GM18517 (cell line): ENCODE results near the gene PRPF31.

Experiments
- ATAC-seq: cut with Tn5 transposase; IDR thresholded peaks from one replicate; pipeline ENCODE4 v1.9.1; 2021; ENCODE audit warnings: mild to moderate bottlenecking, moderate library complexity; ENCODE audit not compliant: unreplicated experiment

The PRPF31 gene

GRCh38 chr19:54106716-54107115 lies 8.8 kb upstream of the PRPF31 start:
- ATAC-seq = no peak

DNA sequence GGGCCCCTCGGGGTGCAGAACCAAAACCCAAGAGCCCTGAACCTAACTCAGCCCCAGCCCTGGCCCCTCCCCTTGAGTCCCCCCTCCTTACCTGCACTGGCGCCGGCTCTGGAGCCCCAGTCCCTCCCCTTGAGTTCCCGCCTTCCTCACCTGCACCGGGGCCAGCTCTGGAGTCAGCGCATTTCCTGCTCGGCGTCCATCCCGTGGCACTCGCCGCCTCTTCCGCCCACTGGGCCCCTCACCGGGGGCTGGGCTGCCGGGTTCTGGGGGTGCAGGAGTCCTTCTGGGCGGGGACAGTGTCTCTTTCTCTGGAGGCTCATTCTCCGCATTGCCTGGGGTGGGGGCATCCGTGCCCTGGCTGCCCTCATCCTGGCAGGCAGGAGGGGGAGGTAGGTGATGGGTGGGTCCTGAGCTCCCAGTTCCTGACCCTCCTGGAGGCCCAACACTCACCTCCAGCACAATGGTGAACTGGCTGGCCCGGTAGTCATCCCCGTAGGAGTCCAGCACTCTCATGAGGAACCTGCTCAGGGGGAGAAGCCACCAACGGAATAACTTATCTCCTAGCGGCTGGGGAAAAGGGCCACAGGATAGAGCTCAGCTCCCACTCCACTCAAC lies 7.6 kb upstream of the PRPF31 start:
- ATAC-seq = no peak

DNA sequence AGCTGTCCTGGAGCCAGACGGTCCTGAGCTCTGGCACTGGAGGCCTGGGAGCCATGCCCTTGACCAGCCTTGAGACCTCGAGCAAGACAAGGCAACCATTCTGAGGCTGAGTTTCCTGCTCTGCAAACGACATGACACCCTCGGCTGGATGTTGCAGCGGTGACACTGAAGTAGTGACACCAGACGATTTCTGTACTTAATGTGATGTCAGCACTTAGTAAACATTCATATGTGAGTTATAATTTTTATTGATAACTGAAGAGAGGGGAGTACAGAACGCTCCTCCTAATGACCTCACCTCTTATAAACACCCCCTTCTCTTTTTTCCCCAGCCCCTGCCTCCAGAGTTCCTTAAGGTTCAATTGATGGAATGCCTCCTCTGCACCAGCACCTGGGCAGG lies 7.1 kb upstream of the PRPF31 start:
- ATAC-seq = no peak

GRCh38 chr19:54109651-54110050 lies 5.9 kb upstream of the PRPF31 start:
- no peak for ATAC-seq

GRCh38 chr19:54114340-54115108 lies 1.0 kb upstream of the PRPF31 start:
- ATAC-seq = no peak

GRCh38 chr19:54121259-54121658 lies 5.7 kb downstream of the PRPF31 start:
- ATAC-seq = no peak

DNA sequence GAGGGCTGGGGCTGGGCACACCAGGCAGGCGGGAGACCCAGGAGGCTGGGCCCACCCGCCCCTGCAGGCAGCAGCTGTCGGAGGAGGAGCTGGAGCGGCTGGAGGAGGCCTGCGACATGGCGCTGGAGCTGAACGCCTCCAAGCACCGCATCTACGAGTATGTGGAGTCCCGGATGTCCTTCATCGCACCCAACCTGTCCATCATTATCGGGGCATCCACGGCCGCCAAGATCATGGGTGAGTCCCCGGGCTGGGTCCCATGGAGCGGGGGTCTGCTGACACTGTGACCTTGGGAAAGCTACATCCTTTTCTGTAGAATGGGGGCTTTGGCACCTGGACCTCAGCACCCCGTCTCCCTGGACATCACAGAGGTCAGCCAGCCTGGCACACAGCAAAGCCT lies 8.1 kb downstream of the PRPF31 start:
- ATAC-seq = no peak

DNA sequence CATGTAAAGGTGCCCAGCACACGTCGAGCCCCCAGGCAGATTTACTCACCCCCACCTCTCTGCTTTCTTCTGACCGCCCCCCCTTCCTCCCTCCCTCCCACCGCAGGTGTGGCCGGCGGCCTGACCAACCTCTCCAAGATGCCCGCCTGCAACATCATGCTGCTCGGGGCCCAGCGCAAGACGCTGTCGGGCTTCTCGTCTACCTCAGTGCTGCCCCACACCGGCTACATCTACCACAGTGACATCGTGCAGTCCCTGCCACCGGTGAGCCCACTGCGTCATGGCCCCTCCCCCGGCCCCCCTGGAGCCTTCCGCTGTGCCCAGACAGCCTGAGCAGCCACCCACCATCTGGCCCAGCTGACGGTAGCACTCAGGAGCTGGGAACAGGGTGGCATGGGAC lies 8.8 kb downstream of the PRPF31 start:
- ATAC-seq = no peak

DNA sequence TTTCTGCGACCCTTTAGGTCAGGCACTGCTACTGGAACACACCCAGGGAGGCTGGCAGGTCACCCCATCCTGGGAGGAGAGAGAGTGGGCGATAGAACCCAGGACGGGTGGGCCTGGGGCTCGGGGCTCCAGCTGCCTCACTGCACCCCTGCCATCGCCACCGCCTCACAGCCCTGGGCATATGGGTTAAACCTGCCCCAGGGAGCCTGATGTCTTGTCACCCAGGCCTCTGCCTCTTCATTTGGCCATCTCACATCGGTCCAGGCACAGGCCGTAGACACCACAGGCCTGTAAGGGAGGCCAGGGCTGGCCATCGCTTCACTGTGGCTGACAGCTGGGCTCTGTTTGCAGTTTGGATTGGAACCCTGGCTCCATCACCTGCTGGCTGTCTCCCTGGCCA lies 10.2 kb downstream of the PRPF31 start:
- ATAC-seq = no peak

DNA sequence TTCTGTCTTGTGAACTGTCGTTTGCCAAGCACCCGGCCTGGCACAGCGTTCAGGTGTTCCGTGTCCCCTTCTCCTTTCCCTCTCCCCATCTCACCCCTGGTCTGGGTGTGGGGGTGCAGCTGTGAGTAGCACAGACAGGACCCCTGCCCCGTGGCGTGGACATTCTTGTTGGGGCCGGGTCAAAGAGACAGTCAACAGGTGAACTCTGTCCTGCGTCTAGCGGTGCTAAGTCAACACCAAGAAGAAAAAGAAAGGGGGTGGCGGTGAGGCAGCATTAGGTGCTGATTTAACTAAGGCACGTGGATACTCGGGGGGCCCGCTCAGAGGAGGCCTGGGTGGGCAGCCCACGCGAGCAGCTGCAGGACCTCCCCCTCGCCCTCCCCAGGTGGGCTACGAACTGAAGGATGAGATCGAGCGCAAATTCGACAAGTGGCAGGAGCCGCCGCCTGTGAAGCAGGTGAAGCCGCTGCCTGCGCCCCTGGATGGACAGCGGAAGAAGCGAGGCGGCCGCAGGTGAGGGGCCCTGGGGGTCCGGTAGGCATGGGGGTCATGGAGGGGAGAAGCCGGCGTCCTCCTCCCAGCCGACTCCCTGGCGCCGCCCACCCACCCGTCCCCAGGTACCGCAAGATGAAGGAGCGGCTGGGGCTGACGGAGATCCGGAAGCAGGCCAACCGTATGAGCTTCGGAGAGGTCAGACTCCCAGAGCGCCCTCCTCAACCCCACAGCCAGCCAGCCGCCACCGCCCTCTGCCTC lies 12.3 kb downstream of the PRPF31 start:
- ATAC-seq = no peak

- ATAC-seq = no peak
Measured at GRCh38 chr19:54128441-54128725, 12.8 kb downstream of the PRPF31 start.

DNA sequence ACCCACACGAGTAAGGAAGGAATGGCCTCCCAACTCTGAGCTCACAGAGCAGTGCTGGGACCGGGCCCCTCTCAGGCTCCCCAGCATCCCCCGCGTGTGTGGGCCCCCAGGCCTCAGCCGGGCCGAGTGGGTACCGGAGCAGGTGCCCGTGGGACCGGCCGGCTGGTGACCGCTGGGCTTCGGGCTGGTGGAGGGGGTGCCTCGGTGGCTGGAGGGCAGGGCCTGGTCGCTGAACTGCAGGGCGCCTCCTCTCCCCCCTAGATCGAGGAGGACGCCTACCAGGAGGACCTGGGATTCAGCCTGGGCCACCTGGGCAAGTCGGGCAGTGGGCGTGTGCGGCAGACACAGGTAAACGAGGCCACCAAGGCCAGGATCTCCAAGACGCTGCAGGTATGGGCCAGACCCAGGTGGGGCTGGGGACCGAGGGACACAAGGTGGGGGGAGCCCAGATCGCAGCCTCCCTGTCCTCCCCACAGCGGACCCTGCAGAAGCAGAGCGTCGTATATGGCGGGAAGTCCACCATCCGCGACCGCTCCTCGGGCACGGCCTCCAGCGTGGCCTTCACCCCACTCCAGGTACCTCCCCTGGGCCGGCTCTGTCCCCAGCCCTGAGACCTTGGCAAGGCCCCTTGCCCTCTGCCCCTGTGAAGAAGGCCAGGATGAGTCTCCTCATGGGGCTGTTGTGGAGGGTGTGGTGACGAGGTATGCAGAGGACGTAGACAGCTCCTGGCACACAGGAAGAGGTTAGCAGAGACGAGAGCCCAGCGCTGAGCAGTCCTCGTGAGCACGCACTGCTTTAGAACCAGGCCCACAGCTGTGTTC lies 13.5 kb downstream of the PRPF31 start:
- no peak for ATAC-seq

DNA sequence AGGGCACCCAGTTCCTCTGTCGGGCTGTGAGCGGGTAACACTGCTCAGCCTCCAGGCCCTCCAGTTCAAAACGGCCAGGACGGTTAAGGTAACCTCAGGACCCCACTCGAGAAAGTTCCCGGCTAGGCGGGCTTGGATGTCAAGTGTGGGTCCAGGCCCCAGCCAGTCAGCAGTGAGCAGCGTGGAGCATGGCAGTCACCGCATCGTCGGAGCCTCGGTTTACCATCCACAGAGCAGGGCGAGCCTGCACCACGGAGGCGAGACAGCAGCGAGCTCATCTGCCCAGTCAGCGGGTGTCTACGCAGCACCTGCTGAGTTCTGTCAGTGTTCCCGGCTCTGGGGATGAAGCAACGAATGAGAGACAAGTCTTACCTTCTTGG lies 14.1 kb downstream of the PRPF31 start:
- no peak for ATAC-seq

GRCh38 chr19:54133312-54133956 lies 17.9 kb downstream of the PRPF31 start:
- no peak for ATAC-seq

DNA sequence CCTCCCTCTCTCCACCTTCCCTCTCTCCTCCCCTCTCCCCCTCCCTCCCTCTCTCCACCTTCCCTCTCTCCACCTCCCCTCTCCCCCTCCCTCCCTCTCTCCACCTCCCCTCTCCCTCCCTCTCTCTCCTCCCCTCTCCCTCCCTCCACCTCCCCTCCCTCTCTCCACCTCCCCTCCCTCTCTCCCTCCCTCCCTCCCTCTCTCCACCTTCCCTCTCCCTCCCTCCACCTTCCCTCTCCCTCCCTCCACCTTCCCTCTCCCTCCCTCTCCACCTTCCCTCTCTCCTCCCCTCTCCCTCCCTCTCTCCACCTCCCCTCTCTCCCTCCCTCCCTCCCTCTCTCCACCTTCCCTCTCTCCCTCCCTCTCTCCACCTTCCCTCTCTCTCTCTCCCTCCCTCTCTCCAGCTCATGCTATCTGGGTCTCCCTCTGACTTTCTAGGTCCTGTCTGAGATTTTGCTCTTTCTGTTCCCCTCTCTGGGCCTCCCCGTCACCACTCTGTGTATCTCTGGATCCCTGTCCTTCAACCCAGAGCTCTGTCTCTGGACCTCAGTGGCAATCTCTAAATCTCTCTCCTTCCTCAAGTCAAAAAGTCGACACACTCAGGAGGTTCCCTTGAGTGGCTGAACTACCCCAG lies 18.5 kb downstream of the PRPF31 start:
- no peak for ATAC-seq

GRCh38 chr19:54136086-54136863 lies 20.7 kb downstream of the PRPF31 start:
- no peak for ATAC-seq

- ATAC-seq = peak; percentile 85
Measured at GRCh38 chr19:54136864-54137698, 21.5 kb downstream of the PRPF31 start.

- ATAC-seq = no peak
Measured at GRCh38 chr19:54137699-54138488, 22.3 kb downstream of the PRPF31 start, which contains the start of gene CNOT3. Gene CNOT3 (plus strand): TSS chr19:54137762. CDS start chr19:54142979, 5,217 bp downstream.
